HepG2 (cell line): ENCODE results near the gene HLA-B. TPM values are rescaled to one million over a fixed set of nuclear protein-coding genes. Genes with fewer than 3 reads are reported as not detected.

ENCODE experiments used
- BRD4 ChIP-seq: sonication (generic); formaldehyde crosslinking; IDR thresholded peaks from 2 replicates; pipeline ENCODE4 v1.4.0; 2020; ENCODE audit warnings: missing genetic modification reagents
- FOXM1 ChIP-seq: sonication (generic); formaldehyde crosslinking; IDR thresholded peaks from 2 replicates; pipeline ENCODE4 v1.5.0; 2020; ENCODE audit warnings: missing genetic modification reagents
- HNF1B ChIP-seq: sonication (generic); formaldehyde crosslinking; IDR thresholded peaks from 2 replicates; pipeline ENCODE4 v1.5.1; 2020; ENCODE audit warnings: mild to moderate bottlenecking, moderate library complexity, missing genetic modification reagents
- KAT7 ChIP-seq: IDR thresholded peaks from 2 replicates; pipeline ENCODE4 v1.6.1; 2018; ENCODE audit warnings: borderline replicate concordance, missing compliant biosample characterization
- MATR3 ChIP-seq: sonication (generic); formaldehyde crosslinking; IDR thresholded peaks from 2 replicates; pipeline ENCODE4 v1.4.0; 2020; ENCODE audit warnings: missing genetic modification reagents
- MTF2 ChIP-seq: sonication (generic); formaldehyde crosslinking; IDR thresholded peaks from 2 replicates; pipeline ENCODE4 v1.5.0; 2020; ENCODE audit warnings: missing genetic modification reagents, borderline replicate concordance
- PHB2 ChIP-seq: fragments of 450-650 bp; IDR thresholded peaks from 2 replicates; pipeline ENCODE4 v1.6.1; 2018; ENCODE audit not compliant: partially characterized antibody
- SMAD3 ChIP-seq: sonication (generic); formaldehyde crosslinking; IDR thresholded peaks from 2 replicates; pipeline ENCODE4 v1.4.0; 2020; ENCODE audit warnings: missing genetic modification reagents
- TOE1 ChIP-seq: sonication (generic); formaldehyde crosslinking; IDR thresholded peaks from 2 replicates; pipeline ENCODE4 v1.4.0; 2020; ENCODE audit warnings: mild to moderate bottlenecking, missing genetic modification reagents
- ZFP1 ChIP-seq: IDR thresholded peaks from 2 replicates; pipeline ENCODE4 v1.6.1; 2016
- ZFY ChIP-seq: sonication (generic); formaldehyde crosslinking; IDR thresholded peaks from 2 replicates; pipeline ENCODE4 v1.4.0; 2020; ENCODE audit warnings: missing genetic modification reagents
- ZNF275 ChIP-seq: sonication (generic); formaldehyde crosslinking; IDR thresholded peaks from 2 replicates; pipeline ENCODE4 v1.8.0; 2022; ENCODE audit warnings: missing genetic modification reagents, mild to moderate bottlenecking, inconsistent platforms, borderline replicate concordance
- ZNF616 ChIP-seq: sonication (generic); formaldehyde crosslinking; IDR thresholded peaks from 2 replicates; pipeline ENCODE4 v1.5.0; 2020; ENCODE audit warnings: low read depth, mild to moderate bottlenecking, missing genetic modification reagents
- ZNF670 ChIP-seq: sonication (generic); formaldehyde crosslinking; IDR thresholded peaks from 2 replicates; pipeline ENCODE4 v1.8.0; 2022; ENCODE audit warnings: mild to moderate bottlenecking, missing genetic modification reagents, borderline replicate concordance
- ZNF776 ChIP-seq: sonication (generic); formaldehyde crosslinking; IDR thresholded peaks from 2 replicates; pipeline ENCODE4 v1.4.0; 2020; ENCODE audit warnings: mild to moderate bottlenecking, missing genetic modification reagents
- polyA plus RNA-seq, 8 experiments: library from polyadenylated mRNA; depleted of rRNA in 3 of 8; stranded (reverse) in 7 of 8; unstranded in 1 of 8; fragments of >200 nt; fragmentation: Illumina TruSeq in 4 of 8; extraction: Trizol in 4 of 8; gene quantifications; 2 replicates each; pipeline versions ENCODE4 v1.2.1 to v1.2.3, GENCODE V29; 2011 to 2016; ENCODE audit warnings: low read depth in 4 of 8, missing spikeins in 1 of 8, mixed read lengths in 1 of 8; ENCODE audit not compliant: insufficient read depth in 1 of 8
- total RNA-seq, 5 experiments: library from RNA; depleted of rRNA; stranded (reverse); fragments of >200 nt; fragmentation: Illumina TruSeq; extraction: Trizol; gene quantifications; 2 replicates each; pipeline ENCODE4 v1.2.3, GENCODE V29; 2016; ENCODE audit warnings: low read depth in 1 of 5
- TF ChIP-seq, protein P1 (sequence below): sonication (generic); formaldehyde crosslinking; IDR thresholded peaks from 2 replicates; pipeline ENCODE4 v1.5.1; 2020; ENCODE audit warnings: missing genetic modification reagents, mild to moderate bottlenecking, borderline replicate concordance
- TF ChIP-seq, protein P2 (sequence below): sonication (generic); formaldehyde crosslinking; IDR thresholded peaks from 2 replicates; pipeline ENCODE4 v1.4.0; 2020; ENCODE audit warnings: missing genetic modification reagents
- TF ChIP-seq, protein P3 (sequence below): sonication (generic); formaldehyde crosslinking; IDR thresholded peaks from 2 replicates; pipeline ENCODE4 v1.4.0; 2020; ENCODE audit warnings: mild to moderate bottlenecking, missing genetic modification reagents, borderline replicate concordance

HLA-B gene
- total and polyA plus RNA-seq, 2 of the 13 experiments (the other 11 are each of a cell fraction or from before 2014, with no cell fraction given) = 35.3 to 88.9 TPM

DNA sequence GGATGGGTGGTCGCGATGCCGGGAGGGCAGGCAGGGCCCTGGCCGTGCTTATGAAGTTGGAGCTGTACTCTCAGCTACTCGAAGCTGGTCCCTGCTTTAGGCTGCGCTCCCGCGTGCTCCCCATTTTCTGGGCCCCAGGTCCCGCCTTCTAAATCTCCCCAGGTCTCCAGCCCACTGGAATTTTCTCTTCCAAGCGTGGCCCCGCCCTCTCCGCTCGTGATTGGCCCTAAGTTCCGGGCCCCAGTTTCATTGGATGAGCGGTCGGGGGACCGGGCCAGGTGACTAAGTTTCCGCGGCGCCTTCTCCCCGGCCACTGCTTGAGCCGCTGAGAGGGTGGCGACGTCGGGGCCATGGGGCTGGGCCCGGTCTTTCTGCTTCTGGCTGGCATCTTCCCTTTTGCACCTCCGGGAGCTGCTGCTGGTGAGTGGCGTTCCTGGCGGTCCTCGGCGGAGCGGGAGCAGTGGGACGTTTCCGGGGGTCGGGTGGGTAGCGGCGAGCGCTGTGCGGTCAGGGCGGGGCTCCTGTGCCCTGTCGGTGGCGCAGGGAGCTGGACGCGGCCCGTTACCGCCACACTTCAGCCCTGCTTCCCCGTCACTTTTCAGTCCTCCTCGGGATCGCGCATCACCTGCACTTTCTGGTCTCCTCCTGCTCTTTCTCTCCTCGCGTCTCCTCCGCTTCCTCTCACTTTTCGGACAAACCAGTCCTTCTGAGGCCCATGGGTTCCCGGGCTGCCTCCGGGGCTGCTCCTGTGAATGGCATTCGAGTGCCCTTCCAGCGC, 46.5 kb upstream of the HLA-B start, which contains the start of gene MICA (continued):
- TF ChIP-seq KAT7 (CRISPR knock-in tag) (peak; percentile 73; the same call in 1 of the 2 replicates), BRD4 (peak; percentile 57), ZNF616 (no peak; the same call in none of the 2 replicates), SMAD3 (no peak), HNF1B (CRISPR knock-in tag) (peak; percentile 81), MATR3 (CRISPR knock-in tag) (no peak), ZNF776 (peak; percentile 39), ZNF670 (CRISPR knock-in tag) (peak; percentile 68; the same call in 1 of the 2 replicates), MTF2 (CRISPR knock-in tag) (peak; percentile 93; the same call in 1 of the 2 replicates), ZFP1 (peak; percentile 59; the same call in 1 of the 2 replicates), FOXM1 (CRISPR knock-in tag) (no peak), TOE1 (CRISPR knock-in tag) (no peak), ZNF275 (CRISPR knock-in tag) (peak; percentile 93), ZFY (CRISPR knock-in tag) (peak; percentile 90), PHB2 (no peak)
- TF ChIP-seq, protein P1, sequence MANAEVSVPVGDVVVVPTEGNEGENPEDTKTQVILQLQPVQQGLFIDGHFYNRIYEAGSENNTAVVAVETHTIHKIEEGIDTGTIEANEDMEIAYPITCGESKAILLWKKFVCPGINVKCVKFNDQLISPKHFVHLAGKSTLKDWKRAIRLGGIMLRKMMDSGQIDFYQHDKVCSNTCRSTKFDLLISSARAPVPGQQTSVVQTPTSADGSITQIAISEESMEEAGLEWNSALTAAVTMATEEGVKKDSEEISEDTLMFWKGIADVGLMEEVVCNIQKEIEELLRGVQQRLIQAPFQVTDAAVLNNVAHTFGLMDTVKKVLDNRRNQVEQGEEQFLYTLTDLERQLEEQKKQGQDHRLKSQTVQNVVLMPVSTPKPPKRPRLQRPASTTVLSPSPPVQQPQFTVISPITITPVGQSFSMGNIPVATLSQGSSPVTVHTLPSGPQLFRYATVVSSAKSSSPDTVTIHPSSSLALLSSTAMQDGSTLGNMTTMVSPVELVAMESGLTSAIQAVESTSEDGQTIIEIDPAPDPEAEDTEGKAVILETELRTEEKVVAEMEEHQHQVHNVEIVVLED (CRISPR knock-in tag) = peak; percentile 78
- TF ChIP-seq, protein P2, sequence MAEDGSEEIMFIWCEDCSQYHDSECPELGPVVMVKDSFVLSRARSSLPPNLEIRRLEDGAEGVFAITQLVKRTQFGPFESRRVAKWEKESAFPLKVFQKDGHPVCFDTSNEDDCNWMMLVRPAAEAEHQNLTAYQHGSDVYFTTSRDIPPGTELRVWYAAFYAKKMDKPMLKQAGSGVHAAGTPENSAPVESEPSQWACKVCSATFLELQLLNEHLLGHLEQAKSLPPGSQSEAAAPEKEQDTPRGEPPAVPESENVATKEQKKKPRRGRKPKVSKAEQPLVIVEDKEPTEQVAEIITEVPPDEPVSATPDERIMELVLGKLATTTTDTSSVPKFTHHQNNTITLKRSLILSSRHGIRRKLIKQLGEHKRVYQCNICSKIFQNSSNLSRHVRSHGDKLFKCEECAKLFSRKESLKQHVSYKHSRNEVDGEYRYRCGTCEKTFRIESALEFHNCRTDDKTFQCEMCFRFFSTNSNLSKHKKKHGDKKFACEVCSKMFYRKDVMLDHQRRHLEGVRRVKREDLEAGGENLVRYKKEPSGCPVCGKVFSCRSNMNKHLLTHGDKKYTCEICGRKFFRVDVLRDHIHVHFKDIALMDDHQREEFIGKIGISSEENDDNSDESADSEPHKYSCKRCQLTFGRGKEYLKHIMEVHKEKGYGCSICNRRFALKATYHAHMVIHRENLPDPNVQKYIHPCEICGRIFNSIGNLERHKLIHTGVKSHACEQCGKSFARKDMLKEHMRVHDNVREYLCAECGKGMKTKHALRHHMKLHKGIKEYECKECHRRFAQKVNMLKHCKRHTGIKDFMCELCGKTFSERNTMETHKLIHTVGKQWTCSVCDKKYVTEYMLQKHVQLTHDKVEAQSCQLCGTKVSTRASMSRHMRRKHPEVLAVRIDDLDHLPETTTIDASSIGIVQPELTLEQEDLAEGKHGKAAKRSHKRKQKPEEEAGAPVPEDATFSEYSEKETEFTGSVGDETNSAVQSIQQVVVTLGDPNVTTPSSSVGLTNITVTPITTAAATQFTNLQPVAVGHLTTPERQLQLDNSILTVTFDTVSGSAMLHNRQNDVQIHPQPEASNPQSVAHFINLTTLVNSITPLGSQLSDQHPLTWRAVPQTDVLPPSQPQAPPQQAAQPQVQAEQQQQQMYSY (CRISPR knock-in tag) = peak; percentile 67; the same call in 1 of the 2 replicates
- TF ChIP-seq, protein P3, sequence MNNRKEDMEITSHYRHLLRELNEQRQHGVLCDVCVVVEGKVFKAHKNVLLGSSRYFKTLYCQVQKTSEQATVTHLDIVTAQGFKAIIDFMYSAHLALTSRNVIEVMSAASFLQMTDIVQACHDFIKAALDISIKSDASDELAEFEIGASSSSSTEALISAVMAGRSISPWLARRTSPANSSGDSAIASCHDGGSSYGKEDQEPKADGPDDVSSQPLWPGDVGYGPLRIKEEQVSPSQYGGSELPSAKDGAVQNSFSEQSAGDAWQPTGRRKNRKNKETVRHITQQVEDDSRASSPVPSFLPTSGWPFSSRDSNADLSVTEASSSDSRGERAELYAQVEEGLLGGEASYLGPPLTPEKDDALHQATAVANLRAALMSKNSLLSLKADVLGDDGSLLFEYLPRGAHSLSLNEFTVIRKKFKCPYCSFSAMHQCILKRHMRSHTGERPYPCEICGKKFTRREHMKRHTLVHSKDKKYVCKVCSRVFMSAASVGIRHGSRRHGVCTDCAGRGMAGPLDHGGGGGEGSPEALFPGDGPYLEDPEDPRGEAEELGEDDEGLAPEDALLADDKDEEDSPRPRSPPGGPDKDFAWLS (CRISPR knock-in tag) = no peak
